Measurements from ENCODE around the gene OR52W1. TPM values are rescaled to one million over a fixed set of nuclear protein-coding genes. Genes with fewer than 3 reads are reported as not detected.
A peak's percentile ranks its signal among the peaks of the same experiment; 100 is the strongest.

The OR52W1 gene
- total RNA-seq, 3 donors from 2014 or later (not counting 1 experiment from before 2014, with no cell fraction given), result not detected

DNA sequence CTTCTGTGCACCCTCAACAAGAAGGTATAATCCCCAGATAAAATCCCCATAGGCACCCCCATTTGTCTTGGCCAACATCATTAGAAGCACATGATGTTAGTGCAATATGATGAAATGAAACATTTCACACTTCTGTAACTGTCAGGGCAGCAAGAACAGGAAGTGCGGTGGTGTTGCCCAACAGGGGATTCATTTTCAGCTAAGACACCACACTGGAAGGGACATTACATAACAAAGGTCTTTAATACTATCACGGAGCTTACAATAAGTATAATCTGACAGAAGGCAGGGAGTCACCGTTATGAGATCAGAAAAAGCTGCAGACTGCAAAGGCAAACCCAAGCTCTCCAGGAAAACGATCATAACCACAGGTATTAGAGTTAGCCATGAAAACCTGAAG lies 2.0 kb downstream of the OR52W1 start:
- TF ChIP-seq, protein P1, sequence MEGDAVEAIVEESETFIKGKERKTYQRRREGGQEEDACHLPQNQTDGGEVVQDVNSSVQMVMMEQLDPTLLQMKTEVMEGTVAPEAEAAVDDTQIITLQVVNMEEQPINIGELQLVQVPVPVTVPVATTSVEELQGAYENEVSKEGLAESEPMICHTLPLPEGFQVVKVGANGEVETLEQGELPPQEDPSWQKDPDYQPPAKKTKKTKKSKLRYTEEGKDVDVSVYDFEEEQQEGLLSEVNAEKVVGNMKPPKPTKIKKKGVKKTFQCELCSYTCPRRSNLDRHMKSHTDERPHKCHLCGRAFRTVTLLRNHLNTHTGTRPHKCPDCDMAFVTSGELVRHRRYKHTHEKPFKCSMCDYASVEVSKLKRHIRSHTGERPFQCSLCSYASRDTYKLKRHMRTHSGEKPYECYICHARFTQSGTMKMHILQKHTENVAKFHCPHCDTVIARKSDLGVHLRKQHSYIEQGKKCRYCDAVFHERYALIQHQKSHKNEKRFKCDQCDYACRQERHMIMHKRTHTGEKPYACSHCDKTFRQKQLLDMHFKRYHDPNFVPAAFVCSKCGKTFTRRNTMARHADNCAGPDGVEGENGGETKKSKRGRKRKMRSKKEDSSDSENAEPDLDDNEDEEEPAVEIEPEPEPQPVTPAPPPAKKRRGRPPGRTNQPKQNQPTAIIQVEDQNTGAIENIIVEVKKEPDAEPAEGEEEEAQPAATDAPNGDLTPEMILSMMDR (IDR thresholded peaks at IDR 0.05), result no peak
- WGBS (ENCODE audit: insufficient coverage), result 44% methylated on average over 4 of the region's 4 CpGs
- Mint-ChIP-seq H3K4me1 (peaks cover 91 to 94% of the 10 kb centered on the region in 2 donors), H3K9me3 (peaks cover 0 to 3% of the 10 kb centered on the region in 2 donors), H3K36me3 (no peaks in the 10 kb centered on the region), H3K4me3 (peak overlapping the region; percentile 84), H3K27ac (peak overlapping the region; percentile 89 to 90), H3K27me3 (ENCODE audit: low read depth in 2 of 2) (no peaks in the 10 kb centered on the region)
- intact Hi-C loops (cut with micrococcal nuclease), result loop anchor here (1.0 to 5.0 kb wide), 3 partner anchors 27 to 281 kb away; partner anchors contain the start of genes ARFIP2, FHIP1B and TIMM10B
- no peak overlapping the region for H3K4me3 ChIP-seq (ENCODE audit: low read length)
- peak; percentile 60 to 61 for DNase-seq
- peak; percentile 50 to 80 (median 74) for ATAC-seq
- peaks cover 4% of the 10 kb centered on the region for H3K36me3 ChIP-seq (ENCODE audit: control insufficient read depth, insufficient read depth, low read length)
- no peaks in the 10 kb centered on the region for H3K9me3 ChIP-seq (ENCODE audit: control insufficient read depth, insufficient read depth, low read length)
- peaks cover 66% of the 10 kb centered on the region for H3K4me1 ChIP-seq (ENCODE audit: control insufficient read depth, insufficient read depth, low read length)
- no peaks in the 10 kb centered on the region for H3K27me3 ChIP-seq (ENCODE audit: control insufficient read depth, insufficient read depth, low read length)
- peak overlapping the region; percentile 82 for H3K27ac ChIP-seq (ENCODE audit: low read length)

DNA sequence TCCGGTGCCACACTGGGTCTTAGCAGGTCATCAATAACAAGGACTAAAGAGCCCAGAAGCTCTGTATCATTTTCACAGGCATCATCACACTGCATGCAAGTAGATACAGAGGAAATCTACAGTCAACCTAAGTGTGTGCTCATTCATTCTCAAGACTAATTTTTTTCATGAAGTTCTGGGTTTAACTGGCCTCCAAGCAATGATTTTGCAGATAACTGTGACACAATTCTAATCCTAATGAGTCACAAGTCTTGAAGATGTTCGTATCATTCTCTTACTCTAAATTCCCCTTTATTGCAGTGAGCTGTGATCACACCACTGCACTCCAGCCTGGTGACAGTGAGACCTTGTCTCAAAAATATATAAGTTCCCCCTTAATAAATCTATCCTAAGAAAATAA lies 2.5 kb downstream of the OR52W1 start:
- no peaks in the 10 kb centered on the region for H3K9me3 ChIP-seq (ENCODE audit: control insufficient read depth, insufficient read depth, low read length)
- H3K36me3 ChIP-seq (ENCODE audit: control insufficient read depth, insufficient read depth, low read length), result peaks cover 7% of the 10 kb centered on the region
- Mint-ChIP-seq H3K27me3 (ENCODE audit: low read depth in 2 of 2) (no peaks in the 10 kb centered on the region), H3K36me3 (no peaks in the 10 kb centered on the region), H3K9me3 (peaks cover 0 to 3% of the 10 kb centered on the region in 2 donors), H3K4me3 (peak overlapping the region; percentile 84), H3K27ac (peak overlapping the region; percentile 89 to 90), H3K4me1 (peaks cover 86 to 90% of the 10 kb centered on the region in 2 donors)
- peak overlapping the region; percentile 82 for H3K27ac ChIP-seq (ENCODE audit: low read length)
- TF ChIP-seq, protein P1 (IDR thresholded peaks at IDR 0.05), result no peak
- H3K4me1 ChIP-seq (ENCODE audit: control insufficient read depth, insufficient read depth, low read length), result peaks cover 61% of the 10 kb centered on the region
- 58% methylated on average over 2 of the region's 2 CpGs for WGBS (ENCODE audit: insufficient coverage)
- peak in 1 of 2 donors; percentile 34 for DNase-seq
- no peaks in the 10 kb centered on the region for H3K27me3 ChIP-seq (ENCODE audit: control insufficient read depth, insufficient read depth, low read length)
- no peak overlapping the region for H3K4me3 ChIP-seq (ENCODE audit: low read length)
- peak; percentile 65 to 83 (median 69) for ATAC-seq
- intact Hi-C loops (cut with micrococcal nuclease), result loop anchor here (1.0 to 5.0 kb wide), 3 partner anchors 27 to 281 kb away; partner anchors contain the start of genes ARFIP2, FHIP1B and TIMM10B

DNA sequence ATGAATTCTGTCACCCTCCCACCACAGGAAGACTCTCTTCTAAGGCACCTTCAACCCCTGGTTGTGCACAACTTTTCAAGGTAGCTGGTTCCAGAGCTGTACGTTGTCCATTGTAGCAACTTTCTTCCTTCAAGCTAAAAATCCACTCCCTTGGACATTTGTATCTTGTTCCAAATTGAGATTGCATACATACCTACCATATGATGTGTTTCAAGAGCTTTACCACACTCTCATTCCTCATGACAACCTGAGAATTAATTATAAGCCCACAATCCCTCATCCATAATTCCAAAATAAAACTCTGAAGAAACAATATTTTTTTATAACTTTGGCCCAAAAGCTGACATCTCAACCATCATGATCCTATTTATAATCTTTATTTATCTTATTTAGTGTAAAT lies 3.0 kb downstream of the OR52W1 start:
- peaks cover 0 to 3% of the 10 kb centered on the region in 2 donors for H3K9me3 Mint-ChIP-seq
- Histone ChIP-seq H3K4me3 (ENCODE audit: low read length) (no peak overlapping the region), H3K9me3 (ENCODE audit: control insufficient read depth, insufficient read depth, low read length) (no peaks in the 10 kb centered on the region), H3K27me3 (ENCODE audit: control insufficient read depth, insufficient read depth, low read length) (no peaks in the 10 kb centered on the region), H3K36me3 (ENCODE audit: control insufficient read depth, insufficient read depth, low read length) (peaks cover 8% of the 10 kb centered on the region), H3K4me1 (ENCODE audit: control insufficient read depth, insufficient read depth, low read length) (peaks cover 55% of the 10 kb centered on the region), H3K27ac (ENCODE audit: low read length) (peak overlapping the region; percentile 58)
- no peak for DNase-seq
- peaks cover 82 to 92% of the 10 kb centered on the region in 2 donors for H3K4me1 Mint-ChIP-seq
- peak overlapping the region; percentile 84 for H3K4me3 Mint-ChIP-seq
- intact Hi-C loops (cut with micrococcal nuclease), result loop anchor here (5.0 kb wide), 1 partner anchor 280 kb away; the partner anchor contains the start of genes ARFIP2 and TIMM10B
- 46% methylated on average over 1 of the region's 1 CpG for WGBS (ENCODE audit: insufficient coverage)
- H3K27ac Mint-ChIP-seq, result peak overlapping the region; percentile 89 to 90
- H3K36me3 Mint-ChIP-seq, result no peaks in the 10 kb centered on the region
- no peaks in the 10 kb centered on the region for H3K27me3 Mint-ChIP-seq (ENCODE audit: low read depth in 2 of 2)
- ATAC-seq, result peak in 2 of 3 donors; percentile 9 to 17
- TF ChIP-seq, protein P1 (IDR thresholded peaks at IDR 0.05), result no peak

Data from natural killer cell (primary cell).